ENCODE results near the gene LMTK3.

Gene LMTK3

DNA sequence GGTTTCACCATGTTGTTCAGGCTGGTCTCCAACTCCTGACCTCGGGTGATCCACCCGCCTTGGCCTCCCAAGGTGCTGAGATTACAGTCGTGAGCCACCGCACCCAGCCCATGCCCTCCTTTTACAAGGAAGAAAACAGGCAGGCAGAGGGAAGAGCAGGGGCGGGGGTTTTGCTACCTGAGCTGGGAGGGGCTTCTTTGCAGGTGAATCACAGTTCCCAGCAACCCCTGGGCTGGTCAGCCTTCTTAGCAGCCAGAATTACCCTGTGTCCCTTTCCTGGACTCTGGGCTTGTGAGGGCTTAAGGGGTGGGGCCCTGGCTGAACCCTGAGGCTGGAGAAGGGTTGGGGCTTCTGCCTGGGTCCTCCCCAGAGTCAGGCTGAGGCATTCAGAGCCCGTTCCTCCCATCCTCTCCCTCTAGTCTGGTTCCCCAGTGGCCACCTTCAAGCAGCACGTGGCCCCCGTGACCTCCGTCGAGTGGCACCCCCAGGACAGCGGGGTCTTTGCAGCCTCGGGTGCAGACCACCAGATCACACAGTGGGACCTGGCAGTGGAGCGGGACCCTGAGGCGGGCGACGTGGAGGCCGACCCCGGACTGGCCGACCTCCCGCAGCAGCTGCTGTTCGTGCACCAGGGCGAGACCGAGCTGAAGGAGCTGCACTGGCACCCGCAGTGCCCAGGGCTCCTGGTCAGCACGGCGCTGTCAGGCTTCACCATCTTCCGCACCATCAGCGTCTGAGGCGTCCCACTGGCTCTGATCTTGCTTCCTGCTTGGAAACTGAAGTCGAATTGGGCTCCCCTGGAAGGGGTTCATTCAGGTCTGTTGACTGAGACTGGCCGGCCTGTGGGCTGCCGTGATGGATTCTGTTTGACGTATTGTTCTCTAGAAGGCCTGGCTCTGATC is 59.1 kb downstream of the LMTK3 start:
- Mint-ChIP-seq H3K27me3 (ENCODE audit: low read depth, poor library complexity) (no peaks in the 10 kb centered on the region), H3K4me1 (peaks cover 13% of the 10 kb centered on the region), H3K9me3 (no peaks in the 10 kb centered on the region), H3K4me3 (no peak overlapping the region), H3K27ac (peak overlapping the region; percentile 88), H3K36me3 (ENCODE audit: low read depth) (peaks cover 50% of the 10 kb centered on the region)
- no peak for DNase-seq
- TF ChIP-seq, protein P1, sequence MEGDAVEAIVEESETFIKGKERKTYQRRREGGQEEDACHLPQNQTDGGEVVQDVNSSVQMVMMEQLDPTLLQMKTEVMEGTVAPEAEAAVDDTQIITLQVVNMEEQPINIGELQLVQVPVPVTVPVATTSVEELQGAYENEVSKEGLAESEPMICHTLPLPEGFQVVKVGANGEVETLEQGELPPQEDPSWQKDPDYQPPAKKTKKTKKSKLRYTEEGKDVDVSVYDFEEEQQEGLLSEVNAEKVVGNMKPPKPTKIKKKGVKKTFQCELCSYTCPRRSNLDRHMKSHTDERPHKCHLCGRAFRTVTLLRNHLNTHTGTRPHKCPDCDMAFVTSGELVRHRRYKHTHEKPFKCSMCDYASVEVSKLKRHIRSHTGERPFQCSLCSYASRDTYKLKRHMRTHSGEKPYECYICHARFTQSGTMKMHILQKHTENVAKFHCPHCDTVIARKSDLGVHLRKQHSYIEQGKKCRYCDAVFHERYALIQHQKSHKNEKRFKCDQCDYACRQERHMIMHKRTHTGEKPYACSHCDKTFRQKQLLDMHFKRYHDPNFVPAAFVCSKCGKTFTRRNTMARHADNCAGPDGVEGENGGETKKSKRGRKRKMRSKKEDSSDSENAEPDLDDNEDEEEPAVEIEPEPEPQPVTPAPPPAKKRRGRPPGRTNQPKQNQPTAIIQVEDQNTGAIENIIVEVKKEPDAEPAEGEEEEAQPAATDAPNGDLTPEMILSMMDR (IDR thresholded peaks at IDR 0.05) = no peak

DNA sequence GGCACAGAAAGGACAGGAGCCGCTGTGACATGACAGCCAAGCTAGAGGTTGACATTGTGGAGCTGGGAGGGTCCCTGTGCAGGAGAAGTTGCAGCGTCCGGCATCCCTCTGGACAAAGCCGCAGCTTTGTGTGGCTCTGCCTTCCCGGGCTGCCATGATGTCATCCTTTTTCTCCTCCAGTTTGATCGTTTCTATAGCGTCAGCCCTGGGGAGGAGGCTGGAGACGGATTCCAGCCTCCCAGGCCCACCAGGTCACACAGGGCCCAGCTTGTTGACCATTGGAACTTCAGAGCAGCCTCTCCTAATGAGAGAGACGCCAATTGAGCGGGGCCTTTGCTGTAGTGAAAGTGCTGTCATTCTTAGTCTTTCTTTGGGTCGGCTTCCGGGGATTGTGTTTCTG is 60.0 kb downstream of the LMTK3 start:
- no peak for DNase-seq
- H3K4me1 Mint-ChIP-seq = peaks cover 17% of the 10 kb centered on the region
- no peaks in the 10 kb centered on the region for H3K9me3 Mint-ChIP-seq
- H3K27me3 Mint-ChIP-seq (ENCODE audit: low read depth, poor library complexity) = no peaks in the 10 kb centered on the region
- H3K36me3 Mint-ChIP-seq (ENCODE audit: low read depth) = peaks cover 47% of the 10 kb centered on the region
- TF ChIP-seq, protein P1 (IDR thresholded peaks at IDR 0.05) = no peak
- H3K4me3 Mint-ChIP-seq = no peak overlapping the region
- H3K27ac Mint-ChIP-seq = peak overlapping the region; percentile 88

DNA sequence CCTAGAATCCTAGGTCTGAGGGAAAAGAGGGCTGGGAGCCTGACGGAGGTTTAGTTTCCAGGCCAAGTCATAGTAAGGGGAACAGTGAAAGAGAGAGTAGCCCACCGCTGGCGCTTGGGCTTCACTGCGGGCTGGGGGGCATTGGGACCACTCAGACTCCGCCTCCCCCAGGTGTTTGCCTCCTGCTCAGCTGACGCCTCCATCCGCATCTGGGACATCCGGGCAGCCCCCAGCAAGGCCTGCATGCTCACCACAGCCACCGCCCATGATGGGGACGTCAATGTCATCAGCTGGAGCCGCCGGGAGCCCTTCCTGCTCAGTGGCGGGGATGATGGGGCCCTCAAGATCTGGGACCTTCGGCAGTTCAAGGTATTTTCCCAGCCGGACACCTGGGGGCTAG is 60.8 kb downstream of the LMTK3 start:
- no peaks in the 10 kb centered on the region for H3K9me3 Mint-ChIP-seq
- H3K4me3 Mint-ChIP-seq = no peak overlapping the region
- H3K27me3 Mint-ChIP-seq (ENCODE audit: low read depth, poor library complexity) = no peaks in the 10 kb centered on the region
- H3K36me3 Mint-ChIP-seq (ENCODE audit: low read depth) = peaks cover 47% of the 10 kb centered on the region
- peaks cover 21% of the 10 kb centered on the region for H3K4me1 Mint-ChIP-seq
- DNase-seq = no peak
- TF ChIP-seq, protein P1 (IDR thresholded peaks at IDR 0.05) = no peak
- H3K27ac Mint-ChIP-seq = no peak overlapping the region

DNA sequence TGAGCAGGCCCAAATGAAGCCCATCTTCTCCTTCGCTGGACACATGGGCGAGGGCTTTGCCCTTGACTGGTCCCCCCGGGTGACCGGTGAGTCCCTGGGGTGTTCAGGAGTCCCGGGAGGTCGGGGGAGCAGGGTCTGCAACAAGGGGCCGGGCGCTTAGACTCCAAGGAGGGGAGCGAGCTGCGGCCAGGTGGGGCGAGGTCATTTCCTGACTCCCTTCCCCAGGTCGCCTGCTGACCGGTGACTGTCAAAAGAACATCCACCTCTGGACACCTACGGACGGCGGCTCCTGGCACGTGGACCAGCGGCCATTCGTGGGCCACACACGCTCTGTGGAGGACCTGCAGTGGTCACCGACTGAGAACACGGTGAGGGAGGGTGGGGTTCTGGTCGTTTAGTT is 61.2 kb downstream of the LMTK3 start:
- peaks cover 46% of the 10 kb centered on the region for H3K36me3 Mint-ChIP-seq (ENCODE audit: low read depth)
- no peak overlapping the region for H3K4me3 Mint-ChIP-seq
- no peaks in the 10 kb centered on the region for H3K9me3 Mint-ChIP-seq
- H3K4me1 Mint-ChIP-seq = peaks cover 25% of the 10 kb centered on the region
- H3K27ac Mint-ChIP-seq = no peak overlapping the region
- DNase-seq = no peak
- H3K27me3 Mint-ChIP-seq (ENCODE audit: low read depth, poor library complexity) = no peaks in the 10 kb centered on the region
- TF ChIP-seq, protein P1 (IDR thresholded peaks at IDR 0.05) = no peak

DNA sequence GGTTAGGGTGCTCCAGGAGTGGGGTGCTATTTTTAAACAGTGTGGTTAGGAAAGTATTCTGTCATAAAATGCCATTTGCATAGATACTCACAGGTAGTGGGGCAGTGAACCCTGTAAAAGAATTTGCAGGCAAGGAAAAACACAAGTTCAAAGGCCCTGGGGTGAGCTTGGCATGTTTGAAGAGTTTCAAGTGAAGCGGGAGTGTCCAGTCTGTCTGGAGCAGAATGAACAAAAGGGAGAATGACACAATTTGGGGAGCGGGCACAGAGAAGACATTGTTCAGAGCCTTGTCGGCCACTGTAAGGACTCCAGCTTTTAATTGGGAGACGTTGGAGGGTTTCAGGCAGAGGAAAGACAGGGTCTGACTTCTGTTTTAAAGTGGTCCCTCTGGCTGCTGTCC is 63.1 kb downstream of the LMTK3 start:
- peaks cover 43% of the 10 kb centered on the region for H3K36me3 Mint-ChIP-seq (ENCODE audit: low read depth)

More for the DNA sequence above, 63.1 kb downstream of the LMTK3 start:
- TF ChIP-seq, protein P1 (IDR thresholded peaks at IDR 0.05) = no peak
- Mint-ChIP-seq H3K9me3 (peaks cover 4% of the 10 kb centered on the region), H3K27ac (peak overlapping the region; percentile 40), H3K27me3 (ENCODE audit: low read depth, poor library complexity) (no peaks in the 10 kb centered on the region), H3K4me3 (no peak overlapping the region), H3K4me1 (peaks cover 33% of the 10 kb centered on the region)
- DNase-seq = no peak

Measured in nephron progenitor cell (in vitro differentiated cells).